HG03469 (cell line): Measurements from ENCODE around the gene VSIR.

Experiments used
- ATAC-seq: cut with Tn5 transposase; IDR thresholded peaks from one replicate; pipeline ENCODE4 v1.9.1; 2021; ENCODE audit warnings: mild to moderate bottlenecking, moderate library complexity, moderate number of reproducible peaks; ENCODE audit not compliant: unreplicated experiment

Gene VSIR

GRCh38 chr10:71783917-71784678, 10.8 kb upstream of the VSIR start:
- no peak for ATAC-seq

GRCh38 chr10:71782917-71783490, 9.7 kb upstream of the VSIR start:
- no peak for ATAC-seq

- no peak for ATAC-seq
These were observed 9.0 kb upstream of the VSIR start for GRCh38 chr10:71782221-71782916.

GRCh38 chr10:71780719-71781118, 7.4 kb upstream of the VSIR start:
- no peak for ATAC-seq

GRCh38 chr10:71780156-71780555, 6.8 kb upstream of the VSIR start:
- ATAC-seq: no peak

GRCh38 chr10:71779641-71780040, 6.3 kb upstream of the VSIR start:
- no peak for ATAC-seq

GRCh38 chr10:71778071-71778825, 4.9 kb upstream of the VSIR start:
- ATAC-seq: no peak

GRCh38 chr10:71777213-71777985, 4.1 kb upstream of the VSIR start:
- ATAC-seq: no peak

GRCh38 chr10:71776481-71776925, 3.2 kb upstream of the VSIR start:
- no peak for ATAC-seq

- no peak for ATAC-seq
These were observed 1.8 kb upstream of the VSIR start for GRCh38 chr10:71774916-71775702.

GRCh38 chr10:71772832-71773220, 494 bp downstream of the VSIR start:
- no peak for ATAC-seq

- no peak for ATAC-seq
These were observed 1.3 kb downstream of the VSIR start for GRCh38 chr10:71771821-71772617.

GRCh38 chr10:71771204-71771603, 2.1 kb downstream of the VSIR start:
- ATAC-seq: no peak

- ATAC-seq: no peak
These were observed 2.5 kb downstream of the VSIR start for GRCh38 chr10:71770789-71771188.

- no peak for ATAC-seq
These were observed 3.1 kb downstream of the VSIR start for GRCh38 chr10:71770255-71770654.

GRCh38 chr10:71769279-71769823, 4.0 kb downstream of the VSIR start:
- peak; percentile 8 for ATAC-seq

GRCh38 chr10:71767420-71768035, 5.8 kb downstream of the VSIR start:
- ATAC-seq: no peak

GRCh38 chr10:71766717-71767419, 6.5 kb downstream of the VSIR start:
- no peak for ATAC-seq
